Measurements from ENCODE around the gene CFAP97.
"Not testable (repeated sequence)": the region's sequence is repeated elsewhere in the genome, so short reads cannot be mapped to it uniquely, and the experiment has no call there.

Gene CFAP97

GRCh38 chr4:185210102-185210981 lies 6.5 kb upstream of the CFAP97 start:
- DNase-seq (ENCODE audit: low read depth) = peak; percentile 70
- peak overlapping the region; percentile 91 for H3K4me3 ChIP-seq (ENCODE audit: low read depth, low read length)
- TF ChIP-seq CTCF (IDR thresholded peaks at IDR 0.05; ENCODE audit: insufficient read depth, low read depth, low read length, missing control alignments) = no peak

DNA sequence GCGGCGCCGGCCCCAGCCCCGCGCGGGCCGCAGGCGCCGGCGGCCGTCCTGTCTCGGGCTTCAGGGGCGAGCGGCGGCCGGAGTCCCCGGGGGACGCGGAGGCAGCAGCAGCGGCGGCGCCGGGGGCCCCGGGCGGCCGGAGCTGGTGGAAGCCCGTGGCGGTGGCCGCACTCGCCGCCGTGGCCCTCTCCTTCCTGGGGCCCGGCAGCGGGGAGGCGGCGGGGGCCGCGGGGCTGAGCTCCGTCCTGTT lies 6.0 kb upstream of the CFAP97 start:
- peak overlapping the region; percentile 91 for H3K4me3 ChIP-seq (ENCODE audit: low read depth, low read length)
- DNase-seq (ENCODE audit: low read depth) = not testable (repeated sequence)

DNA sequence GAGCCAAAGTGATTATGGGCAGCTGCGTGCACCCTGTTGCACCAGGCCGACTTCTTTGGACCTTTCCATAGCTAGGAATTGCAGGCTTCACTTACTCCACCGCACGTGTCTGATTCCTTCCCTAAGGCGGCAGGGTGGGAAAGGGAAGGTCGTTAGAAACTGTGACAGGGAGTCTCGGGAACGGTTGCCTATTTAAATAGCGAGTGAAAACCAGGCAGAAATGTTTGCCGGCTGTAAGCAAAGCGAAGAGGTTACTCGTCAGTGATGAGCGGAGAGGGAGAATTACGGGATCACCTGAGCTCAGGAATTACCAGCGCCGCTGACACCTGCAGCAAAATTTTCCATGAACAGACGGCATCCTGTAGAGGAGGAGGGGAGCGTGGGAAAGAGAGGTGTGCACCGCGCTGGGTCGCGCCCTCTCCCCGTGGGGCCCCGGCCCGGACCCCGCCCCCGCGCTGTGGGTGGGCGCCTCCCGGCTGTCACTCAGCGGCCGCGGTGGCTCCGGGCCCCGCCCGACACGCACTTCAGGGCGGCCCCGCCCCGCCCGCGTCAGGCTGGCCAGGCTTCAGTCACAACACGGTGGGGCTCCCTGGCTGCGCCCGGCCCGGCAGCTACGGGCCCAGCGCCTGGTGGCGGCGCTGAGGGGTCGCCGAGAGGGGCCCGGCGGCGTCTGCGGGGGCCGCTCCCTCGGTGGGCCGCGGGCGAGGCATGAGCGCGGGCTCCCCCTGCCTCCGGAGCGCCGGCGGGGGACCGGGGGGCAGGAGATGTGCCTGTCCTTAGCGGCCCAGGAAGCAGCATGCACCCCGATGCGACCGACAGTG lies 5.4 kb upstream of the CFAP97 start, which contains the start of gene SNX25:
Gene SNX25, plus strand, starts transcription at position 568 of the 821 bp plus-strand sequence. Its CDS starts 229 bp downstream, at position 797.
- DNase-seq (ENCODE audit: low read depth) = peak; percentile 92
- H3K4me3 ChIP-seq (ENCODE audit: low read depth, low read length) = peak within 1 kb of the TSS; percentile 92

GRCh38 chr4:185207466-185207865 lies 3.7 kb upstream of the CFAP97 start:
- no peak for DNase-seq (ENCODE audit: low read depth)
- H3K4me3 ChIP-seq (ENCODE audit: low read depth, low read length) = no peak overlapping the region
- TF ChIP-seq CTCF (IDR thresholded peaks at IDR 0.05; ENCODE audit: insufficient read depth, low read depth, low read length, missing control alignments) = no peak

More for the DNA sequence above, 5.4 kb upstream of the CFAP97 start, which contains the start of gene SNX25:
- TF ChIP-seq CTCF (IDR thresholded peaks at IDR 0.05; ENCODE audit: insufficient read depth, low read depth, low read length, missing control alignments) = peak; percentile 2

- peak overlapping the region; percentile 88 for H3K4me3 ChIP-seq (ENCODE audit: low read depth, low read length)
- peak; percentile 68 for DNase-seq (ENCODE audit: low read depth)
- TF ChIP-seq CTCF (IDR thresholded peaks at IDR 0.05; ENCODE audit: insufficient read depth, low read depth, low read length, missing control alignments) = no peak
Measured at GRCh38 chr4:185205697-185206342, 2.0 kb upstream of the CFAP97 start.

DNA sequence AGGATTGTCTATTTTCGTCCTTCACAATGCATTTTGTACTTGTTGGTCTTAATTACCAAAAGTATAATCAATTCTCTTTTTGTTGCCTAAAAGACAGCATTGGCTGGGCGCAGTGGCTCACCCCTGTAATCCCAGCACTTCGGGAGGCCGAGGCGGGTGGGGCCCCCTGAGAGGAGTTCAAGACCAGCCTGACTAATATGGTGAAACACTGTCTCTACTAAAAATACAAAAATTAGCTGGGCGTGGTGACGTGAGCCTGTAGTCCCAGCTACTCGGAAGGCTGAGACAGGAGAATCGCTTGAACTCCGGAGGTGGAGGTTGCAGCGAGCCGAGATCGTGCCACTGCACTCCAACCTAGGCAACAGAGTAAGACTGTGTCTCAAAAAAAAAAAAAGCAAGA lies 1.3 kb upstream of the CFAP97 start:
- DNase-seq (ENCODE audit: low read depth) = peak; percentile 80

GRCh38 chr4:185204238-185204910 lies 574 bp upstream of the CFAP97 start:
- TF ChIP-seq CTCF (IDR thresholded peaks at IDR 0.05; ENCODE audit: insufficient read depth, low read depth, low read length, missing control alignments) = no peak
- DNase-seq (ENCODE audit: low read depth) = peak; percentile 53
- H3K4me3 ChIP-seq (ENCODE audit: low read depth, low read length) = peak overlapping the region; percentile 88

More for the DNA sequence above, 1.3 kb upstream of the CFAP97 start:
- peak overlapping the region; percentile 88 for H3K4me3 ChIP-seq (ENCODE audit: low read depth, low read length)
